ENCODE data around the gene ACTN4. TPM values are rescaled to one million over a fixed set of nuclear protein-coding genes. Genes with fewer than 3 reads are reported as not detected.
A peak's percentile ranks its signal among the peaks of the same experiment; 100 is the strongest.

The ACTN4 gene
- total RNA-seq, 1 experiment from 2014 or later, result 615 TPM

DNA sequence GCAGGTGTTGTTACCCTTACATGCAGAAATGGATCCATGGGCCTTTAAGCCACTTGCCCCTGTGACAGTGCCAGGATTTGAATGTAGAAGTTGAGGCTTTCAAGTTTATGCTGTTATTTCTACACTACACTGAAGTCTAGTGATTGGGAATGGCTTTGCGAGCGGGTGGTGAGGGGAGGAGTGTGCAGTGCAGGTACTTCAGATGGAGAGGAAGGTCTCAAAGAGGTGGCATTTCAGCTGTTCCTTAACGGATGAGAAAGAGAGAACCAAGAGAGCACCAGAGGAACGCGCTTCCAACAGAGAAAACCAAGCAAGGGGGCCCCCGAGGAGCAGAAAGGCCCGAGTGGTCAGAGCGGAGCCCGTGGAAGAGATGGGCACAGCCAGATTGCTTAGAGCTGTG is 13.3 kb downstream of the ACTN4 start:
- DNase-seq (ENCODE audit: low read depth), result no peak

GRCh38 chr19:38661136-38661535 is 13.7 kb downstream of the ACTN4 start:
- no peak for DNase-seq (ENCODE audit: low read depth)

GRCh38 chr19:38661996-38662395 is 14.5 kb downstream of the ACTN4 start:
- no peak for DNase-seq (ENCODE audit: low read depth)

DNA sequence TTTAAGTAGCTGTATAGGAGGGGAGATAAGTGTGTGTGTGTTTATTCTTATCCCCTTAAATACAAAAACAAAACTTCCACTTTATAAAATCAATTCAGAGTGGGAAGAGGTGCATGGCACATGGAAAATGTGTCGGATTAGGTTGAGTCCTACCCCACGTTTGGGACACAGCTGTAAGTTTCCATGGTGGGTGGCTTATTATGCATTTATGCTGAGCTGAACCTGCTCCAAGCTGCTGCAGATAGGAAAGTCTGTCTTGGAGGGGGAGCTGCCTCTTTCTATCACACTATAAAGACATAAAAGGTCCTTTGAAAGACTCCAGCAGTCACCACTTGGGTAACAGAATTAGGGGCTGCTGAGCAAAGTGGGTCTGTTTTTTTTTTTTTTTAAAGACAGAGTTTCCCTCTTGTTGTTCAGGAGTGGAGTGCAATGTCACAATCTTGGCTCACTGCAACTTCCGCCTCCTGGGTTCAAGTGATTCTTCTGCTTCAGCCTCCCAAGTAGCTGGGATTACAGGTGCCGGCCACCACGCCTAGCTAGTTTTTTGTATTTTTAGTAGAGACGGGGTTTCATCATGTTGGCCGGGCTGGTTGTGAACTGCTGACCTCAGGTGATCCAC is 15.2 kb downstream of the ACTN4 start:
- DNase-seq (ENCODE audit: low read depth), result no peak

GRCh38 chr19:38663156-38663651 is 15.8 kb downstream of the ACTN4 start:
- no peak for DNase-seq (ENCODE audit: low read depth)

DNA sequence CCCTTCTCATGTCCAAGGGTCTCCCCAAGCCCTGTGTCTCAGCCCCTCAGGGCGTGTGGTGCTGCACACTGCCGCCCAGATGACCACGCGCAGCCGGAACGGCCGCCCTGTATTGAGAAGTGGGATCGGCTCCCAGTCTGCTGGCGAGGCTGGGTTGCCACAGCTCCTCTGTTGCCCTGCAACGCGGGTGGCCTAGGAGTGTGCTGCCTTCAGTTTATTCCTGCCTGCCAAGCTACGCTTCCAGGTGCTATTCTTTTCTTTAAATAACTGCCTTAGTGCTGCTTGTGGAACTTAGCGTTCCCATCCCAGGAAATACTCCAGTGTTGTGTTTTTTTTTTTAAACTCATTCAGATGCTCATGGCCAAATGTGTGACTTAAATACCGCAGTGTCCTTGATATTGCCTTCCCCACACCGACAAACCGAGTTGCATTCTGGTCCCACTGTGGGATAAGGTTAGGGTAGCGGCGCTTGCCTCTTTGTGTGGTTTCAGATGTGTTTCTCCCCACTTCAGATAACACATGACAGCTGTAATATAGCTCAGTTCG is 16.6 kb downstream of the ACTN4 start:
- DNase-seq (ENCODE audit: low read depth), result no peak

- DNase-seq (ENCODE audit: low read depth), result no peak
Measured at GRCh38 chr19:38664503-38665211, 17.2 kb downstream of the ACTN4 start.

DNA sequence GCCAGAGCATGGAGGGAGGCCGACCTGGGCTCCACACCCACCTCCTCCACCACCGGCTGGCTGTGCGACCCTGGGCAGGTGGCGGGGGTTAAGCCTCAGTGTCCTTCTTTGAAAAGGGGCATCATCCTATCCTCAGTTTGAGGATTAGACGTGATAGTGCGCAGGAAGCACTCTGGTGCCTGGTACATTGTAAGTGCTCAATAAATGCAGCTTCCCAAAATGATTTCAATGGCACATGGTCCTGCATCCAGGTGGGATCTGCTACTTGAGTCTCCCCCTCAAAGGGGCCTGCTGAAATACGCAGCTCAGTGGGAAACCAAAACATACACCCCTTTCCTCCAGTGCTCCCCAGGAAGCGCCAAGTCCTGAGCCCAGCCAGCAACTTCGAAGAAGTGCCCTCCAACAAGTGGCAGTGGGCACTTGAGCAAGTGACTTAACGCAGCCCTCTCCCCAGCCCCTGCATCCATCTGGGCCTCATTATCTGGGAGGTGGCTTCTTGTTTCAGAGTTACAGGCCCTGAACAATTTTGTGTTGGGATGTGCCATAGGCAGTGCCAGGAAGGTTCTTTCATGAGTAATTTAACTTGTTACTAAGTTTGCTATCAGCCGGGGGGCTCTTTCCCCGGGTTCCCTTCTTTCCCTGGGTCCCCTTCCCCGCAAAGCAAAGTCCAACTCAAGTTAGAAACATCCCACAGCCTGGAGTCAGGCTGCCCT is 17.9 kb downstream of the ACTN4 start:
- DNase-seq (ENCODE audit: low read depth), result no peak

- DNase-seq (ENCODE audit: low read depth), result no peak
Measured at GRCh38 chr19:38665950-38666662, 18.7 kb downstream of the ACTN4 start.

DNA sequence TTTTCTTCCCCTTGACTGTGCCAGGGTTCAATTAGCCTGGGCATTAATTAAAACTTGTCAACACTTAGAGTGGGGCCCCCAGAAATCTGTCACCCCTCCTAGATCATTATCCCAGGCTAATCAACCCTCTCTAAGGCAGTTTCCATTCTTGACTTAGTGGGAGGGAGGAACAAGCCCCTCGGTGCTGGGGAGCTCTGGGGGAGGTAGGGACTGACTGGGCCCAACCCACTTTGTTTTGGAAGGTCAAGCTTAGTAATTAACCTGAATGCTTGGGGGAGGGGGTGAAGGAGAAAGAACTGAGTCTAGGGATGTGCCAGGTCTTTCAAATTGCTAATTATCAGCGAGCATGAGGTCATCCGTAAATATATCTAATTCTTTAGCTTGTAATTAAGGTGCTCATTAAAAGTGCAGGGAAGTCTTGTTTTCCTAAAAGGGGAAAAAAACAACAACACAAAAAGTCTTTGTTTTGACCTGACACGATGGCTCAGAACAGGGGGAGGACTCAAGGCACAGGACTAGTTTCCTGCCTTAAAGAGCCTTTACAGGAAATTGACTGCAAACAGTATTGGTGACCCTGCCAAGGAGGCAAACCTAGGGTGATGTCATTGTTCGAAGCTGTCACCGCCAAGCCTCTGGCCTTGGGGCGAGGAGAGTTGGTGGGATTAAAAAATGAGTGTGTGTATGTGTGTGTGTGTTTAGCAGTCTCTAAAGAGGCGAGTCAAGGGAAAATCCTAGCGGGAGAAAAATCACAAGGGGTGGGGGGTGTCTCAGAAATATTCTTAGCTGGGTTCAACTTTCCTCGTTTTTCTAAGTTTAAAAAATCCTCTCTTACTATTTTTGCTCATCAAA is 19.4 kb downstream of the ACTN4 start:
- peak; percentile 77 for DNase-seq (ENCODE audit: low read depth)

- peak; percentile 65 for DNase-seq (ENCODE audit: low read depth)
Measured at GRCh38 chr19:38667661-38668171, 20.3 kb downstream of the ACTN4 start.

DNA sequence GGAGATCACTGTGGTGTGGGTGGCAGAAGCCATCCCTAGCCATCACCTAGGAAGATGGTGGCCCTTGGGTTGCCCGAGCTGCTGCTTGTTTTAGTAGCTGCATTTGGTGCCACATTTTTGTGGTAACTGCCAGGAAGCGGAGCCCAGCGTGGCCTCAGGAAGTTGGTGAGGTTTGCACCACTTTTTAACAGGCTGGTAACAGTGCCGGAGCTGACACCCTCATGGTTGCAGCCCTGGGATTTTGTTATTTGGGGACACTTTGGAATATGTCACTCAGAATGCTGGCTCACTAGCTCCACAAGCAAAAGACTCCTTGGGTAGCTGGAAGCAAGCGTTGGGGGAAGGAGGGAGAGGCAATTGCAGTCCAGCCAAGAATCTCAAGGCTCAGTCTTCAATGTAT is 22.1 kb downstream of the ACTN4 start:
- DNase-seq (ENCODE audit: low read depth), result no peak

GRCh38 chr19:38670921-38671398 is 23.5 kb downstream of the ACTN4 start:
- DNase-seq (ENCODE audit: low read depth), result no peak

DNA sequence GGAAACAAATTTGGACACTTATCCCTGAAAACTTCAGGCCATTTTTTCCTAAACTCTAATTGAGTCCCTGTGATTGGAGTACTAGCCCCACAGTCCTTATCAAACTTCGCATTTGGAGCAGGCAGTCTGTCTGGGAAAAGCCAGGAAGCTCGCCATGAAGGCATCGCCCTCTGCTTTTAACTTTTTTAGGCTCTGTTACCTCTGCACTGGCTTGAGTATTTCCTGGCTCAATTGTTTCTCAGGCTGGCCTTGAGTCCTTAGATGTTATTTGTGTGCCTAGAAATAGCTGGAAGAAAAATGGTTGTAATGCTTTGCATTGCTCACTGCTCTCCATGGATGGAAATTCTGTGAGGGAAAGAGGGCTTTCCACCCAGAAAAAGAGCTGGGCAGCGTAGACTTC is 24.2 kb downstream of the ACTN4 start:
- no peak for DNase-seq (ENCODE audit: low read depth)

DNA sequence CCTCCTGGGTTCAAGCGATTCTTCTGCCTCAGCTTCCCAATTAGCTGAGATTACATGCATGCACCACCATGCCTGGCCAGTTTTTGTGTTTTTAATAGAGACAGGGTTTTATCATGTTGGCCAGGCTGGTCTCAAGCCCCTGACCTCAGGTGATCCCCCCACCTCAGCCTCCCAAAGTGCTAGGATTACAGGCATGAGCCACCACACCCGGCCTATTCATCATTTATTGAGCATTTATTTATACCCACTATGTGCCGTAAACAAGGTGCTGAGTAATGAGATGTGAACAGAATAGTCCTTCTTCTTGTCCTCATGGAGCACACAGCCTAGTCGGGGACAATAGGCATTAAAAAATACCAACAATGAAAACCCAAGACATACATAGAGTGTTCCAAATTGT is 25.6 kb downstream of the ACTN4 start:
- DNase-seq (ENCODE audit: low read depth), result no peak

DNA sequence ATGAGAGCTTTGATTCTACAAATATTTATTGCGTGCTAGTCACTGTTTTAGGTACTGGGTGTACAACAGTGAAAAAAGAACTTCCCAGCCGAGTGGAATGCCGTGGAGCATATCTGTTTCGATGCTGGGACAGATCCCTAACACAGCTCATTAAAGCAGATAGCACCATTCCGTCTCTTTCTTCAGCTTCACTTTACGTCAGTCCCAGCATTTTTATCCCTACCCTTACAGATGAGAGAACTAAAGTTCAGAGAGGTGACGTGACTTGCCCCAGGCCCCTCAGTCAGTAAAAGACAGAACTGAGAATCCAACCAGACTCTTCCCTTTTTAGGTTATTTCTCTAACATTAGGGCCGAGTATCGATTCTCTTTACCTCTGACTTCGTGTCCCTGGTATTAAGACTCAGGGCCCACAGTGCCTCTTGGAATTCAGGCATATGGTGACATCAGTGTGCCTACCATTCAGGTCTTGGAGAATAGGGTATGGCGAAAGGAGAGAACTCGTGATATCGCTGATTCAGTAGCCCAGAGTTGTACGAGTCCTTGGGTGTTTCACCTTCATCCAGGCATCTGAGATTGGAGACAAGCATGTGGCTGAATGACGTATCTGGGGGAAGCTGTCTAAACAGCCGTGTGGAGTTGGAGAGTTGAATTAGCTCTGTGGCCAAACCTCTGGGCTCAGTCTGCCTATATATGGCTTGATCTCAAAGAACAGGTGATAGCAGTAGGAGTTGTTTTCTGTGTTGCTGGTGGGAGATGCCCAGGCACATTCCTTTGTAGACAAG is 27.1 kb downstream of the ACTN4 start:
- no peak for DNase-seq (ENCODE audit: low read depth)

DNA sequence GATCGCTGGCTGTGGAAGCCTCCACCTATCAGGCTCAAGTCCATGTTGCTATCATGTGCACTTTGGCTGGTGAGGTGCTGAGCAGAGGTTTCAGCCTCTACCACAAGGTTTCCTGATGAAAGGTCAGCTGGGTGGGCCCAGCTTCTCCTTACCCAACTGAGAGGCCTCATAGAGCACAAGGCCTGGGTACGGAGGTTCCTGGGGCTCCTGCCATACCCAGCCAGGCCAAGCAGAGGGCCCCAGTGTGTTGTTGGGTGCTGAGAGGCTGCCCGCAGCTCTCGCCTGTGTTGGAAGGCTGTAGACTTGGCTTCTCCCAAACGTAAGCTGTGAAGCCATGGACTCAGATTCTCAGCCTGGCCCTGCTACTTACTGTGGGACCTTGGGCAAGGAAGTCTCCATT is 28.2 kb downstream of the ACTN4 start:
- DNase-seq (ENCODE audit: low read depth), result no peak

DNA sequence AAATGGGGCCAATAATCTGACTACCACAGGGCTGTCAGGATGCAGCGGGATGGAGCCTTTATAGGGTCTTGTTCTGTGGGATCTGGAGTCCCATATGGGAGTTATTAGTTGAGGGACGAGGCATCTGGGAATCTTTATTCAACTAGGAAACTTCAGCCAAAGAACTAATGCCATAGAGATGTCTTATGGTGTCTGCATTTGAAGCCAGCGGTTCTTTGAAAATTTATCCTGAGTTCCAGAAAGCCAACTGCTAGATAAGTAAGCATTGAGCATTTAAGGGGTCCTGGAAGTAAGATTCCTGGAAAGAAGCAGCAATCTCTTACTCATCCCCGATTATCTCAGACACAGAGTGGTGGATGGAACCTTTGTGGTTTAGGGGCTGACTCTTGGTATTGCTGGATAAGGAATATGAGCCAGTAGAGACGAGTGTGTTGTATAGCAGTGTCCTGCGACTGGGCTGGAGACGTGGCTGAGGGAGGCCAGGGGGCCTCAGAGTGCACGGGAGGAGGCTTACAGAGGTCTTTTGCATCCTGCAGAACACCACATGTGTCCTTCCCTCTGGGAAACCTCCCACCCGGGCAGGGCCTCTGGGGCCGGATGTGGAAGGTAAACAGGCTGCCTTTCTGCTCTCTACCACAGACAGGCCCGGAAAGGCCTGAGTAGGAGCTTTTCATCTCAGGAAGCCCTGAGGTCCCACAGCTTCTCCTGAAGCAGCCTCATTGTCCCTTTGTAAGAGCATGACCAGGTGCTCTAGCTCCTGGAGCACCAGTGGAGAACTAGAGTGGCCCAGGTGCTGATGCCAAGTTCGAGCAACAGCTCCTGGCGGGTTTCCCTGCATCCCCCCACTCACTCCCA is 28.8 kb downstream of the ACTN4 start:
- peak; percentile 88 for DNase-seq (ENCODE audit: low read depth)

Data from HT1080 (cell line).